ENCODE data around the gene STRA6.

DNA sequence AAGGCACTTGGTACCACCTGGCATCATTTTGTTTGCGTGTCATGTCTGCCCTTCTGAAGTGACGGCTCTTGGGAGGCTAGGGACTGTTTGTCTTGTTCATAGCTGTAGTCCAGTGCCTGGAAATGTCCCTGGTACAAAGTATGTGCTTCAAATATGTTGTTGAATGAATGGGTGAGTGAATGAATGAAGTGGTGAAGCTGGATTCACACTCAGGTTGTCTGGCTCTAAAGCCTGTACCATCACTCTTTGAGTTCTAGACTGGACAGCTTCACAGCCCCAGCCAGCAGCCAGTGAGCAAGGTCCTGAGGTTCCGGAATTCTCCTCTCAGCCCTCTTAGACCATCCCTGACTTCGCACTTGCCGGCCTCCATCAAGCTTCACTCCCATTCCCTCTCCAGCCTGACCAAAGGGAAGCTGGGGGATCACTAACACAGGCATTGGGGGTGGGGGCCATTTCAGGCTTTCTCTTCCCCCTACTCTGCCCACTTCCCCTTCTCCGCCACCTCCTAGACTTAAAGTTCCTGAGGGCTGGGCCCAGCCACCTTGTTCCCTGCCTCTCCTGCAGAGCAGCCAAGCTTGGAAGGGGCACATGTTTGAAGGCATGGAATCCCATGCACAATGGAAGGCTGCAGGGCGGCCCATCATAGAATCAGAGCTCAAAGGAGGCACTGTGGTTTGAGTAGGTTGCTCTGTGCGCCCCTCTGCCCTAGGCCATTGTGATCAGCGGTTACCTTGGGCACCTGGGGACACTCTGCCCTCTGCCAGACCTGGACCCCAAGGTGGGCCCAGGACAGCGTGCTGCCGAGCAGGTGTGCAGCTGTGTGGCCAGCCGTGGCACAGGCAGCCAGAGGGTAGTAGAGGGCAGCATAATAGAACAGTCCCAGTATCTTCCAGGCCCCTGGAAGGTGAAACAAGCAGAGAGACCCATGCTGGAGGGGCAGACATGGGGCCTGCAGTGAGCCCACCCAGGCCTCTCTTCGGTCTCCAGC is 7.7 kb downstream of the STRA6 start:
- TF ChIP-seq, protein P1, sequence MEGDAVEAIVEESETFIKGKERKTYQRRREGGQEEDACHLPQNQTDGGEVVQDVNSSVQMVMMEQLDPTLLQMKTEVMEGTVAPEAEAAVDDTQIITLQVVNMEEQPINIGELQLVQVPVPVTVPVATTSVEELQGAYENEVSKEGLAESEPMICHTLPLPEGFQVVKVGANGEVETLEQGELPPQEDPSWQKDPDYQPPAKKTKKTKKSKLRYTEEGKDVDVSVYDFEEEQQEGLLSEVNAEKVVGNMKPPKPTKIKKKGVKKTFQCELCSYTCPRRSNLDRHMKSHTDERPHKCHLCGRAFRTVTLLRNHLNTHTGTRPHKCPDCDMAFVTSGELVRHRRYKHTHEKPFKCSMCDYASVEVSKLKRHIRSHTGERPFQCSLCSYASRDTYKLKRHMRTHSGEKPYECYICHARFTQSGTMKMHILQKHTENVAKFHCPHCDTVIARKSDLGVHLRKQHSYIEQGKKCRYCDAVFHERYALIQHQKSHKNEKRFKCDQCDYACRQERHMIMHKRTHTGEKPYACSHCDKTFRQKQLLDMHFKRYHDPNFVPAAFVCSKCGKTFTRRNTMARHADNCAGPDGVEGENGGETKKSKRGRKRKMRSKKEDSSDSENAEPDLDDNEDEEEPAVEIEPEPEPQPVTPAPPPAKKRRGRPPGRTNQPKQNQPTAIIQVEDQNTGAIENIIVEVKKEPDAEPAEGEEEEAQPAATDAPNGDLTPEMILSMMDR (conservative IDR thresholded peaks at IDR 0.05; ENCODE audit: low read length): no peak
- TF ChIP-seq EZH2phosphoT487 (IDR thresholded peaks at IDR 0.05; ENCODE audit: borderline replicate concordance): no peak
